NB4 (cell line): Measurements from ENCODE around the gene RBM47.

Experiments
- DNase-seq: peaks from one replicate; pipeline ENCODE4 v3.0.0; 2010; ENCODE audit warnings: low read depth
- H3K4me3 ChIP-seq: one replicate; pipeline ENCODE4 v1.5.1; 2011; ENCODE audit warnings: mild to moderate bottlenecking, low read depth, low read length, moderate library complexity
- CTCF ChIP-seq: IDR thresholded peaks from one replicate; pipeline ENCODE4 v1.5.1; 2012; ENCODE audit warnings: low read depth, low read length
- MAX ChIP-seq: IDR thresholded peaks from 2 replicates; pipeline ENCODE4 v1.6.1; 2011; ENCODE audit warnings: low read depth, low read length
- MYC ChIP-seq: IDR thresholded peaks from 2 replicates; pipeline ENCODE4 v1.6.1; 2011; ENCODE audit warnings: low read depth, low read length
- POLR2A ChIP-seq: IDR thresholded peaks from 2 replicates; pipeline ENCODE4 v1.6.1; 2011; ENCODE audit warnings: mild to moderate bottlenecking; ENCODE audit not compliant: insufficient read length; ENCODE audit errors: extremely low read depth

Gene RBM47

GRCh38 chr4:40629401-40630334 lies at the start of gene RBM47:
TSS of gene RBM47 (minus strand) at chr4:40629864. CDS start at chr4:40438893, 190,971 bp downstream.
- H3K4me3 ChIP-seq, result peak within 1 kb of the TSS; percentile 56
- no peak for TF ChIP-seq MYC
- TF ChIP-seq CTCF, result no peak
- no peak for TF ChIP-seq POLR2A
- TF ChIP-seq MAX, result no peak
- peak; percentile 57 for DNase-seq

- DNase-seq, result no peak
- TF ChIP-seq MAX (no peak), MYC (no peak)
- no peak overlapping the region for H3K4me3 ChIP-seq
These were observed 48.8 kb upstream of the RBM47 start for GRCh38 chr4:40678421-40678820.

- no peak for DNase-seq
- TF ChIP-seq MYC (no peak), POLR2A (no peak), CTCF (no peak), MAX (no peak)
- no peak overlapping the region for H3K4me3 ChIP-seq
These were observed 45.5 kb upstream of the RBM47 start for GRCh38 chr4:40675166-40675565.

- TF ChIP-seq MAX (peak; percentile 29; the same call in 1 of the 2 replicates), POLR2A (no peak), MYC (peak; percentile 79; the same call in 1 of the 2 replicates), CTCF (no peak)
- H3K4me3 ChIP-seq, result peak overlapping the region; percentile 16
- DNase-seq, result peak; percentile 99
These were observed 43.2 kb upstream of the RBM47 start for GRCh38 chr4:40672528-40673522.

- DNase-seq, result no peak
- H3K4me3 ChIP-seq, result no peak overlapping the region
- no peak for TF ChIP-seq CTCF
- TF ChIP-seq MAX, result no peak
- TF ChIP-seq POLR2A, result no peak
These were observed 39.8 kb upstream of the RBM47 start for GRCh38 chr4:40669504-40669903.
